ENCODE measurements around the gene BHLHA15.

DNA sequence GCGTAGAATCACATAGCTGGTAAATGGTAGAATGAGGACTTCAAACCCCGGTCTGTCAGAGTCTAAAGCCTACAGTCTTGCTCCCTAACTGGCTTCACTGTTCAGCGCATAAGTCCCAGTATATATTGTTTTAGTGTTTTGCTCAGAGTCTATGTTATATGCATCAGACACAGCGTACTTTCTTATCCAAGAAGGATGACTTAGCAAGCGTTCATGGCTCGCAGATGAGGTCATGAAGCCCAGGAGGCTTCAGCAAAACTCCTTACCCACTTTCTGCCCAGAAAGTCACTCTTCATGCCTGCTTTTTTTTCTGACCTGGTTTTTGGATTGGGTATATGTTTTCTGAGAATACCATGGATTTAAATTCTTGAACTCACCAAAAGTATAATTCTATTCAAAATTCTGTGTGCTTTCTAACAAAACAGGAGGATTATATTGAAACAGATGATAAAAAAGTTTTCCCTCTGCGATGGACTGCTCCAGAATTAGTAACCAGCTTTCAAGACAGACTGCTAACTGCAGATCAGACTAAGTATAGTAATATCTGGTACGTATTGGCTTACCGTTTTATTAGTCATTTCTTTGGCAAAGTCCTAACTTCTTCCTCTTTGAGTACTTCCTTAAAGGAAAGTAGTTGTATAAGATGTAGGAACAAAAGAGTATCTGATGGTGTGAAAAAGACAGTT is 24.6 kb upstream of the BHLHA15 start:
- TF ChIP-seq CTCF (conservative IDR thresholded peaks at IDR 0.05 in 1 of 2, IDR thresholded peaks at IDR 0.05 in 1 of 2; ENCODE audit: low read depth in 1 of 2, low read length in 2 of 2) (no peak), EZH2 (IDR thresholded peaks at IDR 0.05; ENCODE audit: low read length, missing control alignments) (no peak)
